Left cardiac atrium (tissue), 4 donors: Measurements from ENCODE around the gene MYO1D. TPM values are rescaled to one million over a fixed set of nuclear protein-coding genes. Genes with fewer than 3 reads are reported as not detected.

Experiments used
- ATAC-seq, 2 donors: fragments of 200-7000 bp; cut with Tn5 transposase; one replicate each; pipeline ENCODE4 v1.9.1; 2020; ENCODE audit warnings: mild to moderate bottlenecking in 2 of 2, moderate library complexity in 2 of 2
- DNase-seq: peaks from one replicate; pipeline ENCODE4 v3.0.0-alpha.2; 2020
- intact Hi-C, 2 donors: fragments of 100-400 bp; cut with DNase I; formaldehyde crosslinking; loops; one replicate each; pipeline versions ENCODE4 v1.14.1 to v1.15.1; 2022 to 2023
- total RNA-seq, 2 donors: library from RNA; stranded (reverse); fragmentation: NEBNext Ultra II Directional; extraction: Animal tissue kit (Norgen Biotek cat#: 25700); gene quantifications; one replicate each; pipeline ENCODE4 v1.2.1, GENCODE V29; 2021
- donor health status: DM: no; HTN: yes; CAD: no.
- donor health status: DM: no; HTN: yes; CAD: no; lungs with severe emphysema.
- donor health status: DM: yes; HTN: yes; CAD: no.
- donor health status: Dilated cardiomyopathy.

Gene MYO1D
- total RNA-seq, 2 donors from 2014 or later, result 9.5 to 21.8 TPM

- DNase-seq, result no peak
- ATAC-seq, result no peak
- intact Hi-C loops, result no loop called here
Observed at GRCh38 chr17:32625971-32626370, 251.0 kb downstream of the MYO1D start.

DNA sequence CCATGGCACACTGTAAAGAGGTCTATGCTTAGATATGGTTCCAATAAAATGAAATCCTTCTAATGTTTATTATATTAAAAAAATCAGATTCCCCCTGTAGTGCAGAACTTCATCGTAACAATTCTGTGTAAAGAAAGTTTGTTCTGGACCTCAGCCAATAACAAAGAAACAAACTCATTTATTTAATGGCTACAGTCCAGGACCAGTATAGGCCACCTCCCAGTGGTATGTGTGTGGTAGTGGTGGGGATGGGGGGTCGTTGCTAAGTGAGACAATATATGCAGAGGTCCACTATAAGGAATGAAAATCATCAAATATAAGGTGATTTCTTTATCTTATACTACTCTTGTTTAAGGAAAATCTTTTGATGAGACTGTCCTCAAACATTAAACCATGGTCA, 253.7 kb downstream of the MYO1D start:
- intact Hi-C loops, result no loop called here
- ATAC-seq (no peak), DNase-seq (no peak)

GRCh38 chr17:32622540-32622939, 254.4 kb downstream of the MYO1D start:
- intact Hi-C loops, result no loop called here
- no peak for ATAC-seq
- no peak for DNase-seq

GRCh38 chr17:32621612-32622312, 255.2 kb downstream of the MYO1D start:
- intact Hi-C loops, result no loop called here
- no peak for ATAC-seq
- DNase-seq, result no peak

- ATAC-seq (no peak), DNase-seq (no peak)
- intact Hi-C loops, result no loop called here
Observed at GRCh38 chr17:32615326-32615725, 261.6 kb downstream of the MYO1D start.

DNA sequence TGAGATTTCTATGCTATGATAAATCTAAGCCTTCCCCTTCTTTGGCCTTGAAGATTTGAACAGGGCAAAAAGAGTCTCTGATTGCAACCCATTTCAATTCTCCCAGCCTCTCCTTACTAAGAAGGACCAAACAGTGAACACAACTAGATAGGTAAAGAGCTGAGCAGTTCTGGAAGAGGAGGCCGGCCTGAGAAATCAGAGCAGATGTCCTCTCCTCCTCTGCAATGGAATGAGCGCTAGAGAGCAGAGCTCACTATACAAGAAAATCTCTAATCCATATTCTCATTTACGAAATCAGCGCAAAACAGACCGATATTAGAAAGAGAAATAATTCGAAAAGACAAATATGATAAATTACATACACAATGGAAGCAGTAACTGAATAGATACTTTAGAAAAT, 266.0 kb downstream of the MYO1D start:
- DNase-seq (no peak), ATAC-seq (no peak)
- intact Hi-C loops, result no loop called here

DNA sequence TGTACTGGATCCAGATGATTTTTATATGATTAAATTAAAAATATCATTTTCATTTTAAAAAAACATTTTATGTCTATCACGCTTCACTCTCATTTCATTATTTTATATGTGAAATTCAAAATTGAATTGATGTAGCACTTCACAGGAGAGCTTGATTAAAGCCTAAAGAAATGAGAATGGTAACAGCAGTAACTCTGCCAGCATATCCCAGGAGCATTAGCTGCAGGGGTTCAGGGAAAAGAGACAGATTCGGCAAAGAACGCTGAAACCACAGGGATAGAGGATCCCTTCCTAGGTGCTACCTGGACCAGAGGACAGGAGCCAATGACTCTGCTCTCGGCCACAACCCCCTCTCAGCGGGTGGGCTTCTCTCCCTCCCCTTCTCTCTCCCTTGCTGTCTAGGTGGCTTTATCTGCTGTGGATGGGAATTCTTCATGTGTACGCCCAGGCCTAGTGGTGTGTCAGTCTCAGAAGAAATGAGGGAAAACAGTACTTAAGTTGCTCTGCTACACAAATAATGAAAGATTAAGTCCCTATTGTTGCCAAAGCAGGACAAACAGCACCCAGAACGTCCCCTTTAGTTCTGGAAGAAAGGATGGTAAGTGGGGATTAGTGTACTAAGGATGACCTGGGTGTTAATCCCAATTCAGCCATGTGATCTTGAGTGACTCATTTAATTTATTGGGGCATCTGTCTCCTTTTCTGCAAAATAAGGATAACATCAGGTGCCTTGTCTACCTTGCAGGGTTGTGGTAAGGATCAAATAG, 266.9 kb downstream of the MYO1D start:
- ATAC-seq, result no peak
- no peak for DNase-seq
- intact Hi-C loops, result no loop called here

GRCh38 chr17:32609085-32609484, 267.8 kb downstream of the MYO1D start:
- intact Hi-C loops, result no loop called here
- peak in 1 of 2 donors; percentile 38 for ATAC-seq
- DNase-seq, result peak; percentile 34

DNA sequence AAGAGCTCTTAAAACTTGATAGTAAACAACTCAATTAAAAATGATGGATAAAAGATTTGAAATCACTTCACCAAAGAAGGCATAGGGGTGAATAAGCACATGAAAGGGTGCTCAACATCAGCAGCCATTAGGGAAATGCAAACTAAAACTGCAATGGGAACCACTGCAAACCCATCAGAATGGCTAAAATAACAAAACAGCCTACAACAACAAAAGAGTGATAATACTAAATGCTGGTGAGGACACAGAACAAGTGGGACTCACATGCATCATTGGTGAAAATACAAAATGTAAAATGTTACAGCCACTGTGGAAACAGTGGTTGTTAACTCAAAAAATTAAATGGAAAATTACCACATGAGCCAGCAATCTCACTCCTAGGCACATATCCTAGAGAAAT, 268.7 kb downstream of the MYO1D start:
- intact Hi-C loops, result no loop called here
- ATAC-seq, result no peak
- DNase-seq, result no peak

GRCh38 chr17:32604966-32605365, 272.0 kb downstream of the MYO1D start:
- intact Hi-C loops, result no loop called here
- DNase-seq (no peak), ATAC-seq (no peak)

DNA sequence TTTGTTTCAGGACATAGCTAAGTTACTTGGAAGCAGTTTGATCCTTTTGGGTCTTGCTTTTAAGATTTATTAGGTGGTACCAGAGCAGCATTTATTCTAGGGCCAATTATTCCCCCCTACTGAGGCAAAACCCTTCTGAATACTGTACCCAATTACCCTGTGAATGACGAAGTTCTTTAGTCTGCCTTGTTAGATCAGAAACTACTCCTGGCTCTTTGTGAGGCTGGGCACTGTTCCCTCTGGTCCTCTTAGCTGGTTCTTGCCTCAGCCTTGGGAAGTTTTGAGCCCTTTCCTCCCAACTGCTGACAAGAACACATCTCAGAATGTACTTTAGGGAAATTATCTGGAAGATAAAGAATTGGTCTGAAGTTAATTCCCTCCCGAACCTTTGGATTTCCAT, 274.5 kb downstream of the MYO1D start:
- intact Hi-C loops, result no loop called here
- DNase-seq (no peak), ATAC-seq (no peak)

GRCh38 chr17:32601866-32602265, 275.1 kb downstream of the MYO1D start:
- intact Hi-C loops, result no loop called here
- ATAC-seq, result no peak
- no peak for DNase-seq

DNA sequence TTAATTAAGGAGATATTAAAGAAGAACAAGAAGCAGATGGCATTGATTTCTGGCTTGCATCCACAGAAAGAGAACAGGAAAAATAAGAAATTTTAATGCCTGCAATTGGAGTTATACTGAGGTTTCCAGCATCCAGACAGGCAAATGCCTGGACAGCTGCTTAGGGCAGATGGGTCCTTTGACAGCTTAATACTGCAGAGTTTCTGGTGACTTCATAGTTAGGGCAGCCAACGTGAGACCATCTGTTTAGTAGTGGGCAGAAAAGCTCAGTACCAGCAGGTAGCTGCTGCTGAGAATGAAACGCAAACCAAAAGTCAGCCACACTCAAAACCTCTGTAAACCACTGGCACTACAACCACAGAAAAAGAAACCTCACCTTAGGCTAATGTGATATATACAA, 280.3 kb downstream of the MYO1D start:
- intact Hi-C loops, result no loop called here
- no peak for ATAC-seq
- no peak for DNase-seq

DNA sequence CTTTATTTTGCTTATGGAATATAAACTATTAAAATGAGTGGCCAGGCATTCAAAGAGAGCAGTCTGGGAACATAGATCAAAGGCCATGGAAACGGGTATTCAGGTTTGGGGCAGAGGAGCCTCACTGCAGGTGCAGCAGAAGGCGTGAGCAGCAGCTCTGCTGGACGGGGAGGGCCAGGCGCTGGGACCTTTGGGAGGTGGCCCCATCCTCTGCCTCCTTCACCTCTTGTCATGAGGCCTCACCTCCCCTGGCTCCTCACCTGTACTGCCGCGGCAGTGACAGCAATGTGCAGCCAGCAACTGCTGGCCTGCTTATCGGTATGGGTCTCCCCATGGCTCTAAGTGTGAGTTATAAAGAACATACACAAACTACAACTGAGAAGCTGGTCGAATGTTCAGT, 280.7 kb downstream of the MYO1D start:
- DNase-seq, result no peak

GRCh38 chr17:32593003-32593402, 283.9 kb downstream of the MYO1D start:
- intact Hi-C loops, result no loop called here
- DNase-seq, result no peak
- no peak for ATAC-seq

More for the DNA sequence above, 280.7 kb downstream of the MYO1D start:
- ATAC-seq, result no peak
- intact Hi-C loops, result no loop called here

GRCh38 chr17:32591405-32591804, 285.5 kb downstream of the MYO1D start:
- intact Hi-C loops, result no loop called here
- ATAC-seq (no peak), DNase-seq (no peak)

DNA sequence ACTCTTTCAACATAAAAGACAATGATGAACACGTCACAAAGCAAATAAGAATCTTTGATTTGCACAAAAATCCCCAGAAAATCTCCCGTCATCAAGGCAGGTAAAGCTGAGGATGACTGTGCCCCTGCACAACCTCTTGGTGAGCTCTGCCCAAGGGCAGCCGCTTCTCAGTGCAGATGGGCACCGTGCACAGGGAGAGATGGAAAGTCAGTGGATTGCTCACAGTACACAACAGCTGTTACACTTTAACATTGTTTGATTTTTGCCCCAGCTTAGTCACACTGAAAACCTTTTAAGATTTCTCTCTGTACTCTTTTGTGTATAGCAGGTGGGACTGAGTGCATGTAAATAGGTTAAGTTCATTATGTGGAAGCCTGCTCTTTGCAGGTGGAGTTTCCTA, 285.9 kb downstream of the MYO1D start:
- ATAC-seq (no peak), DNase-seq (no peak)
- intact Hi-C loops, result no loop called here

- intact Hi-C loops, result no loop called here
- DNase-seq (no peak), ATAC-seq (no peak)
Observed at GRCh38 chr17:32588982-32589381, 287.9 kb downstream of the MYO1D start.

DNA sequence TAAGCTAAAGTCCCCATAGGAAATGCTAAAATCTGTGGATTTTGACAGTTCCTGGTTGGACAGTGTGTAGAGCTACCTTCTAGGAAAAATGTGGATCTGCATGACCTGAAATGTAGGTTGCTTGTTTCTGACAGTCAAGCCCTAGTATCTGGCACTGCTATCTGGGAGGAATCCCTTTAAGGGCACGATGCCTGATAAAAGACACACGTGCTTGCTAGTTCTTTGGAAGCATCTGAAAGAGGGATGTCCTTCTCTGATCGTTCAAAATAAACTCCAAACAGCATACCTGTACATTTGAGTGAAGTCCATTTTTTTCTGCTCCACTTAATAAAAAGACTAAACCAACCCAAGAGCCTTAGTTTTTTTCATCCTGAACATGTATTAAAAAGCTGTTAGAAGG, 288.8 kb downstream of the MYO1D start:
- ATAC-seq, result no peak
- intact Hi-C loops, result no loop called here
- no peak for DNase-seq

GRCh38 chr17:32586666-32587065, 290.3 kb downstream of the MYO1D start:
- DNase-seq (no peak), ATAC-seq (no peak)
- intact Hi-C loops, result no loop called here

- ATAC-seq, result no peak
- no peak for DNase-seq
- intact Hi-C loops, result no loop called here
Observed at GRCh38 chr17:32584792-32585191, 292.1 kb downstream of the MYO1D start.
